WTC11 (cell line): ENCODE results near the gene MEIS1. TPM values are rescaled to one million over a fixed set of nuclear protein-coding genes. Genes with fewer than 3 reads are reported as not detected.

Source experiments
- ATAC-seq: fragments of 200-7000 bp; cut with Tn5 transposase; 2 replicates; pipeline ENCODE4 v1.10.0; 2021; ENCODE audit warnings: mild to moderate bottlenecking, moderate library complexity
- CTCF ChIA-PET: fragments of 300-600 bp; sonication (Branson Sonifier 250); formaldehyde crosslinking; loops from one replicate; lab custom pipeline; 2021; ENCODE audit warnings: antibody characterized with exemption; lab: Charles Lee
- POLR2A ChIA-PET: fragments of 350-600 bp; sonication (Branson Sonifier 250); formaldehyde crosslinking; loops from one replicate; lab custom pipeline; 2021; ENCODE audit warnings: antibody characterized with exemption; lab: Charles Lee
- DNase-seq: peaks from one replicate; pipeline ENCODE4 v3.0.0; 2021; ENCODE audit warnings: low spot score
- H3K27ac Mint-ChIP-seq: 2 replicates; pipeline ENCODE4 v1.8.0; 2021; ENCODE audit warnings: mixed read lengths
- H3K27me3 Mint-ChIP-seq: 2 replicates; pipeline ENCODE4 v1.8.0; 2021; ENCODE audit warnings: low read depth, mild to moderate bottlenecking, moderate library complexity, mixed read lengths
- H3K36me3 Mint-ChIP-seq: 2 replicates; pipeline ENCODE4 v1.8.0; 2021; ENCODE audit warnings: mixed read lengths
- H3K4me1 Mint-ChIP-seq: 2 replicates; pipeline ENCODE4 v1.8.0; 2022; ENCODE audit warnings: mixed read lengths
- H3K4me3 Mint-ChIP-seq: 2 replicates; pipeline ENCODE4 v1.8.0; 2021; ENCODE audit warnings: mild to moderate bottlenecking, moderate library complexity, mixed read lengths
- H3K9me3 Mint-ChIP-seq: 2 replicates; pipeline ENCODE4 v1.8.0; 2021; ENCODE audit warnings: mixed read lengths
- AR ChIP-seq: fragments of 250-450 bp; sonication (Bioruptor Pico); IDR thresholded peaks from 2 replicates; pipeline ENCODE4 v1.9.0; 2021; ENCODE audit warnings: mild to moderate bottlenecking
- E2F5 ChIP-seq: sonication (generic); formaldehyde crosslinking; IDR thresholded peaks from 2 replicates; pipeline ENCODE4 v1.8.1; 2022; ENCODE audit warnings: mild to moderate bottlenecking, moderate library complexity, missing genetic modification reagents
- ELF4 ChIP-seq: sonication (generic); formaldehyde crosslinking; IDR thresholded peaks from 2 replicates; pipeline ENCODE4 v1.8.1; 2022; ENCODE audit warnings: low read depth, mild to moderate bottlenecking, moderate library complexity, missing genetic modification reagents
- FOXJ3 ChIP-seq: sonication (generic); formaldehyde crosslinking; IDR thresholded peaks from 2 replicates; pipeline ENCODE4 v1.9.0; 2021; ENCODE audit warnings: missing genetic modification reagents, mild to moderate bottlenecking, borderline replicate concordance
- FOXP1 ChIP-seq: sonication (generic); formaldehyde crosslinking; IDR thresholded peaks from 2 replicates; pipeline ENCODE4 v1.8.0; 2022; ENCODE audit warnings: missing genetic modification reagents, mild to moderate bottlenecking, moderate library complexity, borderline replicate concordance
- MXD4 ChIP-seq: fragments of 250-450 bp; sonication (Bioruptor Pico); IDR thresholded peaks from 2 replicates; pipeline ENCODE4 v1.8.0; 2021; ENCODE audit warnings: mild to moderate bottlenecking, moderate library complexity, borderline replicate concordance
- NFATC4 ChIP-seq: fragments of 250-450 bp; sonication (Bioruptor Pico); IDR thresholded peaks from 2 replicates; pipeline ENCODE4 v1.9.0; 2021; ENCODE audit warnings: mild to moderate bottlenecking
- NFYB ChIP-seq: sonication (generic); formaldehyde crosslinking; conservative IDR thresholded peaks from 2 replicates; pipeline ENCODE4 v1.8.0; 2022; ENCODE audit warnings: low read depth, missing genetic modification reagents
- NR1H2 ChIP-seq: sonication (generic); formaldehyde crosslinking; IDR thresholded peaks from 2 replicates; pipeline ENCODE4 v1.9.0; 2021; ENCODE audit warnings: mild to moderate bottlenecking, moderate library complexity, missing genetic modification reagents
- NR3C1 ChIP-seq: sonication (generic); formaldehyde crosslinking; conservative IDR thresholded peaks from 2 replicates; pipeline ENCODE4 v1.8.1; 2023; ENCODE audit warnings: low read depth, mild to moderate bottlenecking, missing genetic modification reagents
- PREB ChIP-seq: sonication (generic); formaldehyde crosslinking; IDR thresholded peaks from 2 replicates; pipeline ENCODE4 v1.8.1; 2022; ENCODE audit warnings: mild to moderate bottlenecking, missing genetic modification reagents, moderate library complexity, borderline replicate concordance
- SMAD3 ChIP-seq: sonication (generic); formaldehyde crosslinking; IDR thresholded peaks from 2 replicates; pipeline ENCODE4 v1.8.0; 2022; ENCODE audit warnings: missing genetic modification reagents, mild to moderate bottlenecking, borderline replicate concordance
- TCF7 ChIP-seq: sonication (generic); formaldehyde crosslinking; IDR thresholded peaks from 2 replicates; pipeline ENCODE4 v1.8.0; 2022; ENCODE audit warnings: mild to moderate bottlenecking, low read depth, missing genetic modification reagents, moderate library complexity
- TEAD1 ChIP-seq: sonication (generic); formaldehyde crosslinking; IDR thresholded peaks from 2 replicates; pipeline ENCODE4 v1.8.0; 2022; ENCODE audit warnings: mild to moderate bottlenecking, missing genetic modification reagents
- USF1 ChIP-seq: sonication (generic); formaldehyde crosslinking; IDR thresholded peaks from 2 replicates; pipeline ENCODE4 v1.8.0; 2022; ENCODE audit warnings: mild to moderate bottlenecking, missing genetic modification reagents
- ZBTB21 ChIP-seq: sonication (generic); formaldehyde crosslinking; IDR thresholded peaks from 2 replicates; pipeline ENCODE4 v1.8.1; 2023; ENCODE audit warnings: mild to moderate bottlenecking, missing genetic modification reagents, borderline replicate concordance
- ZNF232 ChIP-seq: sonication (generic); formaldehyde crosslinking; IDR thresholded peaks from 2 replicates; pipeline ENCODE4 v1.8.0; 2022; ENCODE audit warnings: mild to moderate bottlenecking, missing genetic modification reagents
- ZNF263 ChIP-seq: sonication (generic); formaldehyde crosslinking; IDR thresholded peaks from 2 replicates; pipeline ENCODE4 v1.8.1; 2022; ENCODE audit warnings: low read depth, mild to moderate bottlenecking, moderate library complexity, missing genetic modification reagents
- ZNF317 ChIP-seq: sonication (generic); formaldehyde crosslinking; IDR thresholded peaks from 2 replicates; pipeline ENCODE4 v1.8.1; 2023; ENCODE audit warnings: low read depth, mild to moderate bottlenecking, moderate library complexity, missing genetic modification reagents, borderline replicate concordance
- ZNF396 ChIP-seq: fragments of 250-450 bp; sonication (Bioruptor Pico); IDR thresholded peaks from 2 replicates; pipeline ENCODE4 v1.8.0; 2021; ENCODE audit warnings: mild to moderate bottlenecking, moderate library complexity, borderline replicate concordance
- ZNF416 ChIP-seq: fragments of 250-450 bp; sonication (Bioruptor Pico); IDR thresholded peaks from 2 replicates; pipeline ENCODE4 v1.9.0; 2021; ENCODE audit warnings: mild to moderate bottlenecking, inconsistent platforms
- total RNA-seq: library from RNA; stranded (reverse); gene quantifications from 3 replicates; pipeline ENCODE4 v1.2.3, GENCODE V29; 2021
- TF ChIP-seq, protein P1 (sequence below): sonication (generic); formaldehyde crosslinking; IDR thresholded peaks from 2 replicates; pipeline ENCODE4 v1.8.1; 2022; ENCODE audit warnings: low read depth, missing genetic modification reagents, borderline replicate concordance
- TF ChIP-seq, protein P2 (sequence below): fragments of 250-450 bp; sonication (Bioruptor Pico); IDR thresholded peaks from 2 replicates; pipeline ENCODE4 v2.1.2; 2022; ENCODE audit warnings: mild to moderate bottlenecking, moderate library complexity

Gene MEIS1
- total RNA-seq, 1 experiment from 2014 or later, result 0.48 TPM

GRCh38 chr2:66455490-66455889, 20.6 kb downstream of the MEIS1 start:
- no peak for ATAC-seq
- Mint-ChIP-seq H3K9me3 (no peaks in the 10 kb centered on the region), H3K4me3 (no peak overlapping the region), H3K27me3 (peaks cover 3% of the 10 kb centered on the region; the same call in 1 of the 2 replicates)
- no peak for TF ChIP-seq ZNF232 (CRISPR knock-in tag)
- no peak for TF ChIP-seq AR (CRISPR knock-in tag)
- TF ChIP-seq ZBTB21 (CRISPR knock-in tag), result no peak
- no peak for TF ChIP-seq NFYB (CRISPR knock-in tag)
- TF ChIP-seq ZNF416 (CRISPR knock-in tag), result no peak
- TF ChIP-seq ZNF263, result no peak
- TF ChIP-seq, all 79 proteins: peak for 0
- H3K27ac Mint-ChIP-seq, result no peak overlapping the region
- no peaks in the 10 kb centered on the region for H3K36me3 Mint-ChIP-seq
- POLR2A ChIA-PET, result no interaction called here
- no peak for DNase-seq
- no peaks in the 10 kb centered on the region for H3K4me1 Mint-ChIP-seq
- CTCF ChIA-PET, result no interaction called here

DNA sequence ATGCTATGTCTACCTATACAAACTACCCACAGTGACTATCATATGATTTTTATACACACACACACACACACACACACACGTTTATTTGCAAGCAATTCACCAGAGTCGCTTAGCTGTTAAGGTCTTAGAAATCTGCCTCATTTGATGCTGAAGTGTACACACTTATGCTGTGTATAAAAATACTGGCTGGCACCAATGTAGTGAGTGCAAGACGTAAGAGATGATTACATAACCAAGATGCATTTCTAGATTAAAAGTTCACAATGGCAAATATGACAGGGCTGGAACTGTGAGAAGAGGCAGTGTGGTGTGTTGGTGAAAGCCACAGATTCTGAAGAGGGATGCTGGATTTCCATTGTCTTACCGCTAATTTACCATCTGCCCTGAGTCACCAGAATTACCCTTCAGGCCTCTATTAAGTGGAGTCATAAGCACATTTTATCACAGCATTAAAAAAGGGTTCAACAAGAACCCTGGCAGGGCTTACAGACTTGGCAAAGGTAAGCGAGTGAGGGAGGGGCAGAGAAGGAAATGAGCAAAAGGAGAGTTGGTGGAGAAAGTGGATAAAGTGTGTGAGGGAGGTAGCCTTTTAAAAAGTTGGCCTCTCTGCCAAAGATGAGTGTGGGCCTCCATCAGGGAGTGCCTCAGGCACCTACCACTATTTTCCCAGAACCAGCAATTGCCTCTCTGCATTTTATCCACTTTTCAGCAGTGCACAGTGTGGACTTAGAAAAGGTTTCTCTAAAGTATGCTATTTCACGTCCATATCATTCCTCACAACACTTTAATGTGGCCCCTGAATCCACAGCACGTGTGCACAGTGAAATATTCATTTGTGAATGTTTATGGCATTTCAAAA, 21.5 kb downstream of the MEIS1 start:
- ATAC-seq (no peak), DNase-seq (no peak)
- Mint-ChIP-seq H3K27me3 (peaks cover 3% of the 10 kb centered on the region; the same call in 1 of the 2 replicates), H3K4me3 (no peak overlapping the region), H3K27ac (no peak overlapping the region), H3K36me3 (no peaks in the 10 kb centered on the region), H3K9me3 (no peaks in the 10 kb centered on the region), H3K4me1 (no peaks in the 10 kb centered on the region)
- ChIA-PET CTCF (no interaction called here), POLR2A (interaction anchor here (0.9 kb wide), 1 partner anchor 25 kb away, joined by 4 read pairs; no protein-coding TSS in a partner anchor)
- TF ChIP-seq USF1 (CRISPR knock-in tag) (no peak), MXD4 (CRISPR knock-in tag) (no peak), ZNF263 (no peak), SMAD3 (no peak), NFATC4 (no peak), E2F5 (CRISPR knock-in tag) (no peak), ZNF396 (no peak), ZNF317 (CRISPR knock-in tag) (no peak), TCF7 (CRISPR knock-in tag) (no peak)

DNA sequence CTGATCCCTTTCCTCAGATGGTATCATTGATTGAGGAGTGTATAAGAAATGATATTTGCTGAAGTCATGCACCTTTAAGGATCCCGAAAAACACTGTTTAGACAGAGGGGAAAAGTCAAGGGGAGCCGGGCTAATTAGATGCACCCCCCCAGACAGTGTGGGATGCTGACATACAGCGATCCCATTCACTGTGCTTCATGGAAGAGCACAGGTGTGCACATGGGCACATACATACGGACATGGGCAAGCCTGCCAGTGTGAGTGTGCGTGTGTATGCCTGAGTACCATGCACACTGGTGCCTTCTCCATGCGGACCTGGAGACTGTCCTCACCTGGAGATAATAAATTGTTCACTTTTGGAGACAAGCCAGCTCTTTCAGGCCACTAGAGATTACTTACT, 22.6 kb downstream of the MEIS1 start:
- DNase-seq, result no peak
- CTCF ChIA-PET, result no interaction called here
- TF ChIP-seq, protein P1, sequence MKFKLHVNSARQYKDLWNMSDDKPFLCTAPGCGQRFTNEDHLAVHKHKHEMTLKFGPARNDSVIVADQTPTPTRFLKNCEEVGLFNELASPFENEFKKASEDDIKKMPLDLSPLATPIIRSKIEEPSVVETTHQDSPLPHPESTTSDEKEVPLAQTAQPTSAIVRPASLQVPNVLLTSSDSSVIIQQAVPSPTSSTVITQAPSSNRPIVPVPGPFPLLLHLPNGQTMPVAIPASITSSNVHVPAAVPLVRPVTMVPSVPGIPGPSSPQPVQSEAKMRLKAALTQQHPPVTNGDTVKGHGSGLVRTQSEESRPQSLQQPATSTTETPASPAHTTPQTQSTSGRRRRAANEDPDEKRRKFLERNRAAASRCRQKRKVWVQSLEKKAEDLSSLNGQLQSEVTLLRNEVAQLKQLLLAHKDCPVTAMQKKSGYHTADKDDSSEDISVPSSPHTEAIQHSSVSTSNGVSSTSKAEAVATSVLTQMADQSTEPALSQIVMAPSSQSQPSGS (CRISPR knock-in tag), result no peak
- TF ChIP-seq FOXJ3 (CRISPR knock-in tag) (no peak), PREB (no peak), ZNF317 (CRISPR knock-in tag) (no peak), NR1H2 (CRISPR knock-in tag) (no peak), NR3C1 (CRISPR knock-in tag) (no peak), ELF4 (CRISPR knock-in tag) (no peak), FOXP1 (CRISPR knock-in tag) (no peak), TEAD1 (CRISPR knock-in tag) (no peak)
- TF ChIP-seq, protein P2, sequence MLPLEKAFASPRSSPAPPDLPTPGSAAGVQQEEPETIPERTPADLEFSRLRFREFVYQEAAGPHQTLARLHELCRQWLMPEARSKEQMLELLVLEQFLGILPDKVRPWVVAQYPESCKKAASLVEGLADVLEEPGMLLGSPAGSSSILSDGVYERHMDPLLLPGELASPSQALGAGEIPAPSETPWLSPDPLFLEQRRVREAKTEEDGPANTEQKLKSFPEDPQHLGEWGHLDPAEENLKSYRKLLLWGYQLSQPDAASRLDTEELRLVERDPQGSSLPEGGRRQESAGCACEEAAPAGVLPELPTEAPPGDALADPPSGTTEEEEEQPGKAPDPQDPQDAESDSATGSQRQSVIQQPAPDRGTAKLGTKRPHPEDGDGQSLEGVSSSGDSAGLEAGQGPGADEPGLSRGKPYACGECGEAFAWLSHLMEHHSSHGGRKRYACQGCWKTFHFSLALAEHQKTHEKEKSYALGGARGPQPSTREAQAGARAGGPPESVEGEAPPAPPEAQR (CRISPR knock-in tag), result no peak

More for the DNA sequence above, 22.6 kb downstream of the MEIS1 start:
- ATAC-seq, result no peak
- peaks cover 3% of the 10 kb centered on the region; the same call in 1 of the 2 replicates for H3K27me3 Mint-ChIP-seq
- no peaks in the 10 kb centered on the region for H3K36me3 Mint-ChIP-seq
- no peak overlapping the region for H3K4me3 Mint-ChIP-seq
- no peaks in the 10 kb centered on the region for H3K9me3 Mint-ChIP-seq
- no peak overlapping the region for H3K27ac Mint-ChIP-seq
- no peaks in the 10 kb centered on the region for H3K4me1 Mint-ChIP-seq
- POLR2A ChIA-PET, result no interaction called here
